B cell (primary cell): ENCODE results near the gene CTIF. TPM values are rescaled to one million over a fixed set of nuclear protein-coding genes. Genes with fewer than 3 reads are reported as not detected.

Source experiments
- ATAC-seq: fragments of 200-7000 bp; cut with Tn5 transposase; one replicate; pipeline ENCODE4 v1.10.0; 2021; ENCODE audit warnings: low read depth, mild to moderate bottlenecking, moderate number of reproducible peaks, moderate library complexity
- CTCF ChIA-PET: fragments of 350-600 bp; sonication (Branson Sonifier 250); formaldehyde crosslinking; loops from one replicate; lab custom pipeline; 2021; ENCODE audit warnings: antibody characterized with exemption, inconsistent platforms; lab: Charles Lee
- POLR2A ChIA-PET: fragments of 350-600 bp; sonication (Branson Sonifier 250); formaldehyde crosslinking; loops from one replicate; lab custom pipeline; 2021; ENCODE audit warnings: antibody characterized with exemption; lab: Charles Lee
- DNase-seq: peaks from one replicate; pipeline ENCODE4 v3.0.0; 2013
- H2AFZ ChIP-seq: 2 replicates; pipeline ENCODE4 v1.6.1; 2012; ENCODE audit warnings: mild to moderate bottlenecking, low read depth, low read length; ENCODE audit not compliant: insufficient read depth, poor library complexity, severe bottlenecking
- H3K27ac ChIP-seq, 2 donors: 1 replicate in 1 of 2; 2 replicates in 1 of 2; pipeline ENCODE4 v1.5.1; 2012 to 2013; ENCODE audit warnings: low read length in 2 of 2, mild to moderate bottlenecking in 2 of 2, moderate library complexity in 1 of 2
- H3K27me3 ChIP-seq, 4 experiments: fragments of 200-600 bp in 1 of 4; sonication (generic) in 1 of 4; replicated peaks in 1 of 4; 1 replicate in 2 of 4; 2 replicates in 2 of 4; pipeline versions ENCODE4 v1.6.1 to v1.7.0; 2013 to 2016; ENCODE audit warnings: low read length in 3 of 4, mild to moderate bottlenecking in 2 of 4, mixed read lengths in 1 of 4, moderate library complexity in 1 of 4; ENCODE audit not compliant: insufficient read depth in 4 of 4, control insufficient read depth in 3 of 4; ENCODE audit errors: control extremely low read depth in 1 of 4
- H3K36me3 ChIP-seq, 2 experiments: replicated peaks in 1 of 2; 1 replicate in 1 of 2; 2 replicates in 1 of 2; pipeline versions ENCODE4 v1.6.1 to v1.7.1; 2013; ENCODE audit warnings: low read length in 1 of 2; ENCODE audit not compliant: insufficient read depth in 2 of 2, control insufficient read depth in 1 of 2; ENCODE audit errors: control extremely low read depth in 1 of 2, extremely low read depth in 1 of 2
- H3K4me1 ChIP-seq, 2 donors: fragments of 200-600 bp in 1 of 2; sonication (generic) in 1 of 2; 1 replicate in 1 of 2; 2 replicates in 1 of 2; pipeline versions ENCODE4 v1.5.1 to v1.6.1; 2013 to 2017; ENCODE audit warnings: low read length in 2 of 2; ENCODE audit not compliant: control insufficient read depth in 2 of 2, insufficient read depth in 2 of 2
- H3K4me2 ChIP-seq: replicated peaks from 2 replicates; pipeline ENCODE3; 2012; ENCODE audit warnings: mild to moderate bottlenecking, low read depth, low read length; ENCODE audit not compliant: poor library complexity, severe bottlenecking
- H3K4me3 ChIP-seq, 5 experiments: fragments of 200-600 bp in 1 of 5; sonication (generic) in 1 of 5; 1 replicate in 3 of 5; 2 replicates in 2 of 5; pipeline versions ENCODE4 v1.5.1 to v1.7.0; 2011 to 2016; ENCODE audit warnings: low read length in 4 of 5, mild to moderate bottlenecking in 4 of 5, low read depth in 2 of 5, control low read depth in 1 of 5, moderate library complexity in 1 of 5; ENCODE audit not compliant: insufficient read depth in 1 of 5; ENCODE audit errors: control extremely low read depth in 1 of 5, extremely low read depth in 1 of 5
- H3K79me2 ChIP-seq: fragments of 200-600 bp; sonication (generic); one replicate; pipeline ENCODE4 v1.6.0; 2016; ENCODE audit warnings: low read length; ENCODE audit not compliant: control insufficient read depth, insufficient read depth
- H3K9ac ChIP-seq: fragments of 200-600 bp; sonication (generic); 2 replicates; pipeline ENCODE4 v1.6.1; 2017; ENCODE audit warnings: mild to moderate bottlenecking, low read length, moderate library complexity
- H3K9me3 ChIP-seq, 3 donors: one replicate each; pipeline versions ENCODE4 v1.6.1 to v1.7.1; 2013; ENCODE audit warnings: low read length in 2 of 3; ENCODE audit not compliant: control insufficient read depth in 2 of 3, insufficient read depth in 1 of 3; ENCODE audit errors: control extremely low read depth in 1 of 3
- H4K20me1 ChIP-seq: 2 replicates; pipeline ENCODE4 v1.6.0; 2012; ENCODE audit warnings: mild to moderate bottlenecking, low read length; ENCODE audit not compliant: insufficient read depth, control insufficient read depth, poor library complexity, severe bottlenecking
- H3K27ac Mint-ChIP-seq: one replicate; pipeline ENCODE4 v1.8.0; 2021; ENCODE audit warnings: mixed read lengths
- H3K27me3 Mint-ChIP-seq: one replicate; pipeline ENCODE4 v1.8.0; 2021; ENCODE audit warnings: mixed read lengths
- H3K4me1 Mint-ChIP-seq: one replicate; pipeline ENCODE4 v1.8.0; 2021; ENCODE audit warnings: mixed read lengths
- H3K4me3 Mint-ChIP-seq: one replicate; pipeline ENCODE4 v1.8.0; 2021; ENCODE audit warnings: mixed read lengths
- H3K9me3 Mint-ChIP-seq: one replicate; pipeline ENCODE4 v1.8.0; 2022; ENCODE audit warnings: mixed read lengths; ENCODE audit not compliant: insufficient read depth
- EZH2 ChIP-seq: IDR thresholded peaks from 2 replicates; pipeline ENCODE4 v1.6.1; 2012; ENCODE audit warnings: borderline replicate concordance, low read depth, mild to moderate bottlenecking, moderate library complexity, low read length; ENCODE audit not compliant: insufficient read depth, poor library complexity, severe bottlenecking
- WGBS: methylation state at CpG from one replicate; pipeline ENCODE4 v1.1.5; 2013; ENCODE audit warnings: missing lambda C conversion rate; ENCODE audit not compliant: insufficient coverage; 5-methylcytosine and 5-hydroxymethylcytosine counted together
- intact Hi-C: fragments of 100-400 bp; cut with micrococcal nuclease; formaldehyde crosslinking; loops from one replicate; pipeline ENCODE4 v1.10.0; 2022
- polyA plus RNA-seq: library from polyadenylated mRNA; depleted of rRNA; stranded (reverse); fragments of >200 nt; gene quantifications from 2 replicates; pipeline ENCODE4 v1.2.3, GENCODE V29; 2012
- total RNA-seq, 2 donors: library from RNA; stranded (reverse); fragments of 120-200 nt in 1 of 2; gene quantifications; 1 replicate in 1 of 2; 2 replicates in 1 of 2; pipeline versions ENCODE4 v1.2.3 to v1.2.4, GENCODE V29; 2013 to 2022
- TF ChIP-seq, protein P1 (sequence below): fragments of 200-600 bp; IDR thresholded peaks from one replicate; pipeline ENCODE4 v1.8.0; 2022; ENCODE audit warnings: antibody characterized with exemption, mild to moderate bottlenecking

Gene CTIF
- total and polyA plus RNA-seq, 2 donors (not counting 1 experiment from before 2014, with no cell fraction given) = 3.6 to 16.2 TPM

DNA sequence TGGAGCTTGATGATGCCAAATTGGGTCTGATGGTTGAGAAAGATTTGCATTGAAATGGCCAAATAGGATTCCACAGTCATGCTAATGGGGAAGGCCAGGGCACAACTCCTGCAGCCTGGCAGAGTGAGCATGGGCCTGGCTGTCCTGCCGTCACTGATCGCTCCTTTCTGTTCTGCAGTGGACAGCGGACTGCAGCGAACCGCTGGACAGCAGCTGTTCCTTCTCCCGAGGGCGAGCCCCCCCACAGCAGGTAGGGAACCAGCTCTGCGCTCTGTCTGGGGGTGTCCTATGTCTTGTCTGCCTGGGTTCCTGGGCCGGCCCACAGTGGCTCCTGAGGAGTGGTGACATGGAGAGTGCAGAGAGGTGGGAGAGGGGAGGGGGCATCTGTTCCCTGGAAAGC, 97.6 kb downstream of the CTIF start:
- Histone ChIP-seq H3K27ac (no peak overlapping the region), H3K36me3 (no peaks in the 10 kb centered on the region), H4K20me1 (no peaks in the 10 kb centered on the region), H3K9me3 (peaks cover 0 to 5% (median 0%) of the 10 kb centered on the region in 3 donors), H3K9ac (no peak overlapping the region), H3K4me3 (no peak overlapping the region), H3K4me2 (no peak overlapping the region), H3K4me1 (no peaks in the 10 kb centered on the region), H2AFZ (no peak overlapping the region), H3K27me3 (no peaks in the 10 kb centered on the region), H3K79me2 (no peaks in the 10 kb centered on the region)
- Mint-ChIP-seq H3K27me3 (no peaks in the 10 kb centered on the region), H3K4me1 (no peaks in the 10 kb centered on the region), H3K9me3 (no peaks in the 10 kb centered on the region), H3K4me3 (no peak overlapping the region), H3K27ac (no peak overlapping the region)
- intact Hi-C loops = no loop called here
- CTCF ChIA-PET = no interaction called here
- POLR2A ChIA-PET = no interaction called here
- TF ChIP-seq, protein P1, sequence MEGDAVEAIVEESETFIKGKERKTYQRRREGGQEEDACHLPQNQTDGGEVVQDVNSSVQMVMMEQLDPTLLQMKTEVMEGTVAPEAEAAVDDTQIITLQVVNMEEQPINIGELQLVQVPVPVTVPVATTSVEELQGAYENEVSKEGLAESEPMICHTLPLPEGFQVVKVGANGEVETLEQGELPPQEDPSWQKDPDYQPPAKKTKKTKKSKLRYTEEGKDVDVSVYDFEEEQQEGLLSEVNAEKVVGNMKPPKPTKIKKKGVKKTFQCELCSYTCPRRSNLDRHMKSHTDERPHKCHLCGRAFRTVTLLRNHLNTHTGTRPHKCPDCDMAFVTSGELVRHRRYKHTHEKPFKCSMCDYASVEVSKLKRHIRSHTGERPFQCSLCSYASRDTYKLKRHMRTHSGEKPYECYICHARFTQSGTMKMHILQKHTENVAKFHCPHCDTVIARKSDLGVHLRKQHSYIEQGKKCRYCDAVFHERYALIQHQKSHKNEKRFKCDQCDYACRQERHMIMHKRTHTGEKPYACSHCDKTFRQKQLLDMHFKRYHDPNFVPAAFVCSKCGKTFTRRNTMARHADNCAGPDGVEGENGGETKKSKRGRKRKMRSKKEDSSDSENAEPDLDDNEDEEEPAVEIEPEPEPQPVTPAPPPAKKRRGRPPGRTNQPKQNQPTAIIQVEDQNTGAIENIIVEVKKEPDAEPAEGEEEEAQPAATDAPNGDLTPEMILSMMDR = no peak
- no peak for TF ChIP-seq EZH2
- ATAC-seq = no peak
- no peak for DNase-seq
- 100% methylated on average over 8 of the region's 9 CpGs for WGBS

DNA sequence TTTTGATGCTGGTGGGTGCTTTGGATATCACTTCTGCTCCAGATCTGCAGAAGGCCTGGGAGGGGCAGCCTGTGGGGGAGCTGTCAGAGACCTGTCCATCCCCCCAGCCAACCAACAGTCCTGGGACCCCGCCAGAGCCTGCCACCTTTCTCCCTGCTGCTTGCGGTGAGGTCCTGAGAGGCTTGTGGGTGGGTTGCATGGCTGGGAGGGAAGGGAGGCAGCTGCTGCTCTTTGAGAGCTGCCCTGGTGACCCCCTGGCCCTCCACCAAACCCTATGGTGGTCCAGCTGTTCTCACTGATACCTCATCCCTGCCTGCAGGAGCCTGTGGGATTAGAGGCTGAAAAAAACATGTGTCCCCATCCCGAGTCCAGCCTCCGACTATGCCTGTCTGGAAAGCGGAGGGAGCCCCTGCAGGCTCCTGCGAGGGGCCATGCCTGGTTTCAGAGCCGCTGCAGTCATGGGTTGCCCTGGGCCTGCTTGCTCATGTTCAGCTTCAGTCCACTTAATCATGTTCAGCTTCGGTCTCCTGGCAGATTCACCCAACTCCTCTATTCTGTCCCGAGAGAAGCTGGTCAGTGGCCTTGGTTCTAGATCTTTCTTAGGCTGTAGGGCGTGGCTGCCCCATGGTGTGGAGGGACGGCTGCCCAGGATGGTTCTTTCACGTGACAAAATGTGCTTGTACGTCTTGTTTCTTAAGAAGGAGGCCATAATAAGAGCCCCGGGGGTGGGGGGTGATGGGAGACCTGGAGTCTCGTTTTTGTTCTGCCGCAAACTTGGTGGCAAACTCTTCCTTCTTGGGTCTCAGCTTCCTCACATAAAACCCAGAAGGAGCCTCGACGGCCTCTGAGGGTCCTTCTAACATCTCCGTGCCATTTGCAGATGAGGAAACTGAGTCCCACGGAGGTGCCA, 98.5 kb downstream of the CTIF start:
- H3K4me2 ChIP-seq = no peak overlapping the region
- no peaks in the 10 kb centered on the region for H4K20me1 ChIP-seq
- WGBS = 93% methylated on average over 12 of the region's 20 CpGs
- no peak overlapping the region for H2AFZ ChIP-seq
- no peak overlapping the region for H3K27ac Mint-ChIP-seq
- H3K9me3 Mint-ChIP-seq = no peaks in the 10 kb centered on the region
- H3K4me3 ChIP-seq = no peak overlapping the region
- TF ChIP-seq, protein P1 = no peak
- TF ChIP-seq EZH2 = no peak
- no peaks in the 10 kb centered on the region for H3K4me1 ChIP-seq
- no peak overlapping the region for H3K4me3 Mint-ChIP-seq
- H3K27me3 ChIP-seq = no peaks in the 10 kb centered on the region
- H3K36me3 ChIP-seq = no peaks in the 10 kb centered on the region
- no peaks in the 10 kb centered on the region for H3K27me3 Mint-ChIP-seq
- H3K9ac ChIP-seq = no peak overlapping the region
- intact Hi-C loops = no loop called here
- H3K27ac ChIP-seq = no peak overlapping the region
- ChIA-PET CTCF (no interaction called here), POLR2A (no interaction called here)
- H3K79me2 ChIP-seq = no peaks in the 10 kb centered on the region
- no peak for ATAC-seq
- H3K9me3 ChIP-seq = peaks cover 0 to 9% (median 2%) of the 10 kb centered on the region in 3 donors
- no peak for DNase-seq
- H3K4me1 Mint-ChIP-seq = no peaks in the 10 kb centered on the region
